Measurements from ENCODE around the gene CCDC148. TPM values are rescaled to one million over a fixed set of nuclear protein-coding genes. Genes with fewer than 3 reads are reported as not detected.
"Not testable (repeated sequence)": the region's sequence is repeated elsewhere in the genome, so short reads cannot be mapped to it uniquely, and the experiment has no call there.

CCDC148 gene
- total RNA-seq, 4 donors from 2014 or later, result 0.66 TPM; not detected in 3

- Histone ChIP-seq H3K4me3 (no peak overlapping the region), H3K36me3 (no peaks in the 10 kb centered on the region), H3K27me3 (no peaks in the 10 kb centered on the region), H3K27ac (no peak overlapping the region), H3K4me1 (no peaks in the 10 kb centered on the region), H3K9me3 (no peaks in the 10 kb centered on the region)
- TF ChIP-seq POLR2A (IDR thresholded peaks at IDR 0.05), result no peak
- no peak for TF ChIP-seq CTCF (IDR thresholded peaks at IDR 0.05 in 4 of 5, conservative IDR thresholded peaks at IDR 0.05 in 1 of 5)
- DNase-seq, result no peak
- in situ Hi-C loops (cut with MboI; ENCODE audit: low sequenced_read_pairs in 4 of 4) (no loop called here), intact Hi-C loops (cut with DNase I; ENCODE audit: low total_unique reads) (no loop called here)
- ATAC-seq, result no peak
These were observed 96.7 kb downstream of the CCDC148 start for GRCh38 chr2:158359846-158360245.

DNA sequence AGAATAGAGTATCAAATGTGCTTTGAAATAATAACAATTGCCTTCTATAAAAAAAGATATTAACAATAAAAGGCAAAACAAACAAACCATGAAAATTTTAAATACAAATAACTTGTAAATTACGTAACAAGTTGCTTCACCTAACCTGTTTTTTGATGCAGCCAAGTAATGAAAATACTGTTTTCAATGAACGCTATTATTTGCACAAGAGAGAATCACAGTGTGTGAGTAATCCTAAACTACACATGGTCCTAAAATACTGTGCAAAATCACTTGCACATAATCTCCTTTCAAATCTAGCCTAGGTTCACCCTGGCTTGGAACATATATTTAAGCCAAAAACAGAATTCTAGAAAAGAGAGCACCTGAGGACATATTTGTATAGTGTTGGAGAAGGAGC lies 98.9 kb downstream of the CCDC148 start:
- H3K4me1 ChIP-seq, result no peaks in the 10 kb centered on the region
- in situ Hi-C loops (cut with MboI; ENCODE audit: low sequenced_read_pairs in 4 of 4), result no loop called here
- H3K27ac ChIP-seq, result no peak overlapping the region
- H3K27me3 ChIP-seq, result no peaks in the 10 kb centered on the region
- no peak for TF ChIP-seq CTCF (IDR thresholded peaks at IDR 0.05 in 4 of 5, conservative IDR thresholded peaks at IDR 0.05 in 1 of 5)
- ATAC-seq (no peak), DNase-seq (no peak)
- no peaks in the 10 kb centered on the region for H3K9me3 ChIP-seq
- H3K4me3 ChIP-seq, result no peak overlapping the region
- intact Hi-C loops (cut with DNase I; ENCODE audit: low total_unique reads), result no loop called here
- no peaks in the 10 kb centered on the region for H3K36me3 ChIP-seq

DNA sequence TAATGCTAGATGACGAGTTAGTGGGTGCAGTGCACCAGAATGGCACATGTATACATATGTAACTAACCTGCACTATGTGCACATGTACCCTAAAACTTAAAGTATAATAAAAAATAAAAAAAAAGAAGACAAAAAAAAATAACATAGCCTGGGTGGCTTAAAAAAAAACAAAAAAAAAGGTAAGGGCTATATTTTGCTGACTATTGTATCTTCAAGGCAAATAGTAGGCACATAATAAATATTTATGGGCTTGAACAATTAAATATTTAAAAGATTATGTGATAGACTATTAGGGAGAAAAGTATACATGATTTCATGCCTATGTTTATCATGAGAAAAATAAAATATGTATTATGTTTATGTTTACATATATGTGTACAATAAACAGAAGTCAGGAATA lies 99.4 kb downstream of the CCDC148 start:
- H3K27me3 ChIP-seq, result no peaks in the 10 kb centered on the region

GRCh38 chr2:158351466-158351816 lies 105.1 kb downstream of the CCDC148 start:
- H3K4me1 ChIP-seq; ATAC-seq; DNase-seq; H3K27ac ChIP-seq; H3K36me3 ChIP-seq; in situ Hi-C loops (cut with MboI; ENCODE audit: low sequenced_read_pairs in 4 of 4); H3K4me3 ChIP-seq; intact Hi-C loops (cut with DNase I; ENCODE audit: low total_unique reads); H3K27me3 ChIP-seq; H3K9me3 ChIP-seq: not testable (repeated sequence)

More for the DNA sequence above, 99.4 kb downstream of the CCDC148 start:
- Histone ChIP-seq H3K9me3 (no peaks in the 10 kb centered on the region), H3K4me3 (no peak overlapping the region), H3K36me3 (no peaks in the 10 kb centered on the region), H3K27ac (no peak overlapping the region), H3K4me1 (no peaks in the 10 kb centered on the region)
- DNase-seq (no peak), ATAC-seq (no peak)
- intact Hi-C loops (cut with DNase I; ENCODE audit: low total_unique reads) (no loop called here), in situ Hi-C loops (cut with MboI; ENCODE audit: low sequenced_read_pairs in 4 of 4) (no loop called here)
- no peak for TF ChIP-seq POLR2A (IDR thresholded peaks at IDR 0.05)
- TF ChIP-seq CTCF (IDR thresholded peaks at IDR 0.05 in 4 of 5, conservative IDR thresholded peaks at IDR 0.05 in 1 of 5), result no peak

DNA sequence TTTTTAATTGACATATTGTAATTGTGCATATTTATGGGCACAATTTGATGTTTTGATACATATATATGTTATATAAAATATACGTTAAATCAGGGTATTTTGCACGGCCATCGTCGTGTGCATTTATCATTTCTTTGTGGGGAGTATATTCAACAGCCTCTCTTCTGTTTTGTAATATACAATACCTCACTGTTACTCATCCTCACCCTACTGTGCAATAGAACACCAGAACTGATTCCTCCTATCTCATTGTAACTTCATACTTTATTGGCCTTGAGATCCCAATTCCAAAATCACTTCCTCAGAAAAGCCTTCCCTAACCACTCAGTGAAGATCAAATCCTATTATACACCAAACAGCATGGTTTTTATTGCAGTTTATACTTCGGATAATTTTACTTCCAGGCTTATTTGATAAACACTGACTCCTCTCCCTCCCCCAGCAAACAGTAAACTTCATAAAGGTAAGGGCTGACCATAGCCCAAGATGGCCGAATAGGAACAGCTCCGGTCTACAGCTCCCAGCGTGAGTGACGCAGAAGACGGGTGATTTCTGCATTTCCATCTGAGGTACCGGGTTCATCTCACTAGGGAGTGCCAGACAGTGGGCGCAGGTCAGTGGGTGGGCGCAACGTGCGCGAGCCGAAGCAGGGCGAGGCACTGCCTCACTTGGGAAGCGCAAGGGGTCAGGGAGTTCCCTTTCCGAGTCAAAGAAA lies 105.6 kb downstream of the CCDC148 start:
- in situ Hi-C loops (cut with MboI; ENCODE audit: low sequenced_read_pairs in 4 of 4); intact Hi-C loops (cut with DNase I; ENCODE audit: low total_unique reads); H3K27me3 ChIP-seq; H3K9me3 ChIP-seq; H3K4me1 ChIP-seq; H3K4me3 ChIP-seq; H3K36me3 ChIP-seq; DNase-seq; H3K27ac ChIP-seq; ATAC-seq: not testable (repeated sequence)

GRCh38 chr2:158346032-158346431 lies 110.5 kb downstream of the CCDC148 start:
- ATAC-seq (no peak), DNase-seq (no peak)
- Histone ChIP-seq H3K9me3 (no peaks in the 10 kb centered on the region), H3K4me3 (no peak overlapping the region), H3K4me1 (no peaks in the 10 kb centered on the region), H3K36me3 (no peaks in the 10 kb centered on the region), H3K27ac (no peak overlapping the region), H3K27me3 (no peaks in the 10 kb centered on the region)
- in situ Hi-C loops (cut with MboI; ENCODE audit: low sequenced_read_pairs in 4 of 4), result no loop called here
- intact Hi-C loops (cut with DNase I; ENCODE audit: low total_unique reads), result no loop called here
- TF ChIP-seq CTCF (IDR thresholded peaks at IDR 0.05 in 4 of 5, conservative IDR thresholded peaks at IDR 0.05 in 1 of 5), result no peak
- no peak for TF ChIP-seq POLR2A (IDR thresholded peaks at IDR 0.05)
